ENCODE data around the gene CCNA2.

DNA sequence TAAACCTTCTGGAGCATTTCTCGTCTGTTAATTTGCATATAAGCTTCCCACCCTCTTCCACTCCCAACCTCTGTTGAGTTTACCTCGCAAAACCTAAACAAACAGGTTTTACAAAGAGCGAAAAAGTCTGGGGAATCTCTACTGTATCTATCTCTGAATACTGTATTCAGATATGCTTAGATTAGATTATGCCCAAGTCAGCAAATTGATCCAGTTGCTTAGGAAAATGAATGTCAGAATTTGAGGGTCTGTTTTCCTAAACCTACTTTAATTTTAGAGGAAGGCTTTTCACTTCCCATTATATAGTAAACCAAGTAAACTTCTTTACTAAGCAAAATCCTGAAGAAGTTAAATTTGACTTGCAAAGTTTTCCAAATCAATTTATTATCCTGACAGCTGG lies 6.7 kb downstream of the CCNA2 start:
- TF ChIP-seq RAD21 (IDR thresholded peaks at IDR 0.05; ENCODE audit: low read depth): no peak
- TF ChIP-seq CREB1 (IDR thresholded peaks at IDR 0.05; ENCODE audit: low read depth): no peak
- TF ChIP-seq TAF1 (IDR thresholded peaks at IDR 0.05; ENCODE audit: low read depth): no peak
- TF ChIP-seq TEAD4 (IDR thresholded peaks at IDR 0.05): no peak
- TF ChIP-seq MAX (IDR thresholded peaks at IDR 0.05): no peak
- TF ChIP-seq ZBTB7A (IDR thresholded peaks at IDR 0.05; ENCODE audit: low read depth): no peak
- TF ChIP-seq EGR1 (IDR thresholded peaks at IDR 0.05): no peak
- no peak for TF ChIP-seq NFIC (IDR thresholded peaks at IDR 0.05)

Data from Ishikawa (cell line).